D721Med (cell line): ENCODE measurements around the gene MLIP.

Experiments
- DNase-seq: peaks from one replicate; pipeline ENCODE4 v3.0.0; 2011; ENCODE audit warnings: low spot score; ENCODE audit not compliant: insufficient read length
- FAIRE-seq: peaks from 2 replicates; lab custom pipeline; 2011; peaks lifted over from hg19 to GRCh38; lab: Jason Lieb, UNC
- TF ChIP-seq, protein P1 (sequence below): IDR thresholded peaks from 2 replicates; pipeline ENCODE4 v1.5.1; 2012; ENCODE audit warnings: mild to moderate bottlenecking, control low read depth; ENCODE audit not compliant: insufficient read depth; ENCODE audit errors: missing control alignments

MLIP gene

DNA sequence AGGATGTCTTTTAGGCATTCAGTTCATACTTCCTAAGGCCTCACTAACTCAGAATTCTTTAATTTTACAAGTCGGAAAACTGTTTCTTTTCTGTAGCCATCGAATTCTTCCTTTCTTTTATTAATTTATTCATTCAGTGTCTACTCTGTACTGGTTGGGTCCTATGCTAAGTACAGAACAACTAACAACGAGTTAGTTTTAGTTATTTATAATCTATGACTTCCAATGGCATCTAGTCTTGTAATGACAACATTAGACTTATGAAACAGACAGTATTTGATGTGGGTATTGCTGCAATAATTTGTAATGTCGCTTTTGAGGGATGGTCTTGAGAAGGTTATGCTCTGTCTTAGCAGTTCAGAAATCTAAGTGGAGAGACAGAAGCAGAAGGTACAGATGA is 141.7 kb downstream of the MLIP start:
- FAIRE-seq (no peak), DNase-seq (no peak)
- TF ChIP-seq, protein P1, sequence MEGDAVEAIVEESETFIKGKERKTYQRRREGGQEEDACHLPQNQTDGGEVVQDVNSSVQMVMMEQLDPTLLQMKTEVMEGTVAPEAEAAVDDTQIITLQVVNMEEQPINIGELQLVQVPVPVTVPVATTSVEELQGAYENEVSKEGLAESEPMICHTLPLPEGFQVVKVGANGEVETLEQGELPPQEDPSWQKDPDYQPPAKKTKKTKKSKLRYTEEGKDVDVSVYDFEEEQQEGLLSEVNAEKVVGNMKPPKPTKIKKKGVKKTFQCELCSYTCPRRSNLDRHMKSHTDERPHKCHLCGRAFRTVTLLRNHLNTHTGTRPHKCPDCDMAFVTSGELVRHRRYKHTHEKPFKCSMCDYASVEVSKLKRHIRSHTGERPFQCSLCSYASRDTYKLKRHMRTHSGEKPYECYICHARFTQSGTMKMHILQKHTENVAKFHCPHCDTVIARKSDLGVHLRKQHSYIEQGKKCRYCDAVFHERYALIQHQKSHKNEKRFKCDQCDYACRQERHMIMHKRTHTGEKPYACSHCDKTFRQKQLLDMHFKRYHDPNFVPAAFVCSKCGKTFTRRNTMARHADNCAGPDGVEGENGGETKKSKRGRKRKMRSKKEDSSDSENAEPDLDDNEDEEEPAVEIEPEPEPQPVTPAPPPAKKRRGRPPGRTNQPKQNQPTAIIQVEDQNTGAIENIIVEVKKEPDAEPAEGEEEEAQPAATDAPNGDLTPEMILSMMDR: no peak

DNA sequence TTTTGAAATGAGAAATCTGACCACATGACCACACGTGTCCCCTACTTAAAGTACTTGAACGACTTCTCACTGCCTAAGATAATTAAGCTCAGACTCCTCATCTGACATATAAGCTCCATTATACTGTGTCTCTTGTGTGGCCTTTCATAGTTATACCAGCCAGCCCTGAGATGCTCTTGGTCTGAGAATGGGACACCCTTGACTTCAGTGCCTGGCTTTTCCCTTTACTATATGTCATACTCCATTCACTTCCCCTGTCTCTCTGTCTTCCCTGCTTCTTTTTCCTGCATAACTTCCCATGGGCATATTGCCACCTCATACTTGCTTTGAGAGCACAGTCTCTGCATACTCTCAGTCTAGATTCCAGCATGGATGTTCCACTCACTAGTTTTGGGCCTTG is 143.6 kb downstream of the MLIP start:
- no peak for FAIRE-seq
- TF ChIP-seq, protein P1: no peak
- no peak for DNase-seq

DNA sequence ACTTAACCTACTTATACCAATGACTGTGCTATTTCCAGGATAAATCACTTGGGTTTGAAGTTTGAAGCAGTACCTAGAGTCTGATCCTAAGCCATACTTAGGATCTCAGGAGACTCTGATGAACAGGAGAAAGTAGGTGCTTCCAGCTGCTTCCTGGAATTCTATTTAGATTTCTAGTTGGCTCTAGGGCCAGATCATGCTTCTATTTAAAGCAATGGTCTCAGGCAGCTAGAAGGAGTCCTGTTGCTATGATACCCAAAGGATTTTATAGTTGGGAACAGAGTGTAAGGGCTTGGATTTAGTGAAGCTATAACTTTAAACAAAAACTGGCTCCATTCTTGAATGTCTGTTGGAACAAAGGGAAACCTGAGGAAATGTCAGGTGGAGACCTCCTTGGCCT is 144.6 kb downstream of the MLIP start:
- TF ChIP-seq, protein P1: no peak
- FAIRE-seq (no peak), DNase-seq (no peak)

DNA sequence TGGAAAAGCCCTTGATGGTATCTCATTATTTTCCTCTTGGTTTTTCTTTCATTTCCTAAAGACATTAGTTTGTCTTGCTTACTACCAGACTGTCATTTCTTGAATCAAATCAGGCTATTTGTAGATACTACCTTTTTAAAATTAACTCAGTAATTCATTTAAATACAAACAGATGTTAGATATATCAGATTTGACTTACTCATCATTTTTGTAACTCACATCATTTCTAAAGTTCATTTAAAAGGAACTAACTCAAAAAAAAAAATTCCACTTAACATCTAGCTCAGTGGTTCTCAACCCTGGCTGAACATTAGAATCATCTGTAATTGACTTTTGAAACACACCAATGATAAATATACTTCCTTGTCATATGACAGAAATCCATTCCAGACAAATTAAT is 148.8 kb downstream of the MLIP start:
- TF ChIP-seq, protein P1: no peak
- no peak for DNase-seq
- no peak for FAIRE-seq

DNA sequence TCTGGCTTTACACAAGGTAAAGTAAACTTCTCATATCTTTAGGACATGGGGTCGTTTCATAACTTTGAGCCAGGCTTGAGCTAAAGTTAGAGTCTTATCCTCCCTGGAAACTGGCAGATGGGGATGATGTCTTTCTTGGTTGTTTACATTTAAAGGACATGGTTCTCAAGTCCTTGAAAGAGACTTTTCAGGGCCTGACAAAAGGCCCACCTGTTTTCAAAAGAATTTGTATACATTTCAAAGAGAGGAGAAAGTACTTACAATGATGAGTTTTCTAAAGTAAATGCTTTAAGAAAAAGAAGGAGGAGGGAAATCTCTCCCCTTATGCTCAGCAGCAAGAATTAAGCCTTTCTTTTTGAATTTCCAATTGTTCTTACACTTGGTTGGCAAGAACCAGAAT is 151.3 kb downstream of the MLIP start:
- DNase-seq (no peak), FAIRE-seq (no peak)
- TF ChIP-seq, protein P1: no peak

DNA sequence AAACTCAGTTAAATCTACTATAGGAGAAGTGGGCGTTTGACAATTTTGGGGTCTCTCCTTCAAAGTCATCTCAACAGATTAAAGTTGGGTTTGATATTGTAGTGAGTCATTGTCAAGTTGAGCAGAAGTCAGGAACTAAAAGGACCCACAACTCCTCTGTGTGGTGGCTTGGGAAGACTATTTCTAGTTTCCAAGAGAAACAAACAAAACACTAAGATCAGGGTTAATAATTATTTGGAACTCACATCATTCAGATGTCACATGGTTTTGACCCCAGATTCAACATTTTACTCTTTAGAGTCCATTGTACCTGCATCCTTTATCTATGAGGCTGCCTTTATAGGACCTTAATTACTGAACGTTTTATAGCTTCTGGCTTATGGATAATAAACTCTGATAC is 151.7 kb downstream of the MLIP start:
- no peak for FAIRE-seq
- DNase-seq: no peak
- TF ChIP-seq, protein P1: no peak

DNA sequence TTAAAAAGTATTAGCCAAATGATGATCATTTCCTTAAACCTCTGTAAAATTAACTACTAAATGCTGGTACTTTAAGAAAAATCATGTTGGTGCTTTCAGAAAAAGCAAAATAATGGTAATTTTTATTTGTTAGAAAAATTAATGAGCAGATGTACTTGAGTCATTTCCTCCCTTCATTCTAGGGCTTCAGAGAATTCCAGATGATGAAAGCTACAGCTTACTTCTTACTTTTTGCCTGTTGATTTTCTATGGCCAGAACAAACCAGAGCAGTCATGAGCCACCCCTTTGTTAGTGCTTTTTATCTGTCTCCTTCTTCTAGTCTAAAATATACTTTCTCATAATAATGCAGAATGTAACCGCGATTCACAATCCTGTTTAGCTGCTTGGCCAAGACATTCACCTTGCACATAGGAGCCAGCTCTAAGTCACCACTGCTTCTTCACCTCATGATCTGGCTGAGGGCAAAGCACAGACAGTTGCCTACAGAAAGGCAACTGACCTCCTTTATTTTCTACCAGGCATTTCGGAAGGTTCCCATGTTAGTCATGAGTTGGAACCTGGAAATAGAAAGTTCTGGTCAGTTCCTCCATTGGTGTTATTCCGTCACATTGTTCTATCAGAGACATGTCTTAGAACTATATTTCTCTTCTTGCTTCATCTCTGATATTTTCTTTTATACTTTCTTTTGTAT is 153.5 kb downstream of the MLIP start:
- no peak for DNase-seq
- no peak for FAIRE-seq
- TF ChIP-seq, protein P1: no peak
